ENCODE measurements around the gene TMEM236. TPM values are rescaled to one million over a fixed set of nuclear protein-coding genes. Genes with fewer than 3 reads are reported as not detected.

TMEM236 gene
- total and polyA plus RNA-seq, 2 donors (not counting 3 experiments of a cell fraction or from before 2014, with no cell fraction given): 0.24 to 0.29 TPM

- Histone ChIP-seq H4K20me1 (replicated peaks; ENCODE audit: control insufficient read depth, extremely low read depth, insufficient read depth, low read length) (no peaks in the 10 kb centered on the region), H3K9me3 (replicated peaks; ENCODE audit: control insufficient read depth, insufficient read depth, low read length) (no peaks in the 10 kb centered on the region), H3K9me1 (replicated peaks; ENCODE audit: control insufficient read depth, extremely low read depth, insufficient read depth, low read length) (no peaks in the 10 kb centered on the region), H3K27me3 (ENCODE audit: control insufficient read depth in 2 of 2, insufficient read depth in 2 of 2, low read length in 2 of 2) (no peaks in the 10 kb centered on the region), H3K4me2 (ENCODE audit: insufficient read depth, low read length) (no peak overlapping the region), H3K36me3 (ENCODE audit: control insufficient read depth in 2 of 2, extremely low read depth in 1 of 2, insufficient read depth in 2 of 2, low read length in 2 of 2) (no peaks in the 10 kb centered on the region), H2AFZ (ENCODE audit: low read depth, low read length) (no peak overlapping the region), H3K4me1 (ENCODE audit: control insufficient read depth, extremely low read depth, insufficient read depth, low read length) (peaks cover 20% of the 10 kb centered on the region), H3K79me2 (ENCODE audit: control insufficient read depth, insufficient read depth, low read length) (no peaks in the 10 kb centered on the region), H3K9ac (replicated peaks; ENCODE audit: extremely low read depth, insufficient read depth, low read length) (no peak overlapping the region), H3K27ac (ENCODE audit: insufficient read depth, low read depth, low read length) (no peak overlapping the region), H3K4me3 (replicated peaks in 1 of 3; ENCODE audit: insufficient read depth in 1 of 3, low read depth in 1 of 3, low read length in 3 of 3) (no peak overlapping the region)
- intact Hi-C loops (cut with micrococcal nuclease): no loop called here
- POLR2A ChIA-PET: interaction anchor here (0.6 kb wide), 1 partner anchor 42 kb away, joined by 5 read pairs; no protein-coding TSS in a partner anchor
- BruUV-seq (replicated peaks): no TSS peak
- dilution Hi-C loops (cut with MboI; ENCODE audit: extremely low pct_ligation_motif_present, low sequenced_read_pairs): no loop called here
- DNase-seq (ENCODE audit: low read depth, low spot score): no peak
- no peak for FAIRE-seq
- no peak for TF ChIP-seq POLR2AphosphoS5 (IDR thresholded peaks at IDR 0.05; ENCODE audit: insufficient read depth, low read depth, low read length)
- no peak for TF ChIP-seq MYC (IDR thresholded peaks at IDR 0.05; ENCODE audit: low read depth, low read length)
- no peak for TF ChIP-seq GATA2 (IDR thresholded peaks at IDR 0.05; ENCODE audit: insufficient read depth, insufficient read length, low read depth, low read length)
- TF ChIP-seq MAX (IDR thresholded peaks at IDR 0.05; ENCODE audit: insufficient read depth, insufficient read length): no peak
- TF ChIP-seq CTCF (IDR thresholded peaks at IDR 0.05; ENCODE audit: extremely low read depth in 1 of 2, insufficient read depth in 1 of 2, low read depth in 1 of 2, low read length in 2 of 2): no peak
- TF ChIP-seq POLR2A (IDR thresholded peaks at IDR 0.05; ENCODE audit: low read depth, low read length): no peak
- no peak for TF ChIP-seq JUN (IDR thresholded peaks at IDR 0.05; ENCODE audit: borderline replicate concordance, insufficient read depth, insufficient read length, low read depth)
- no peak for TF ChIP-seq EZH2 (IDR thresholded peaks at IDR 0.05; ENCODE audit: borderline replicate concordance, low read depth, low read length, severe bottlenecking)
- no peak for TF ChIP-seq FOS (IDR thresholded peaks at IDR 0.05; ENCODE audit: borderline replicate concordance, insufficient read depth, low read length)
- CTCF ChIA-PET: interaction anchor here (1.1 to 1.7 kb wide), 5 partner anchors 8 to 63 kb away, joined by 3 to 7 read pairs (median 3); no protein-coding TSS in a partner anchor
Measured at GRCh38 chr10:17788646-17789045, 36.6 kb downstream of the TMEM236 start.
